Middle frontal gyrus (tissue), 1 donor: ENCODE results near the gene IL36B.
"Not testable (repeated sequence)": the region's sequence is repeated elsewhere in the genome, so short reads cannot be mapped to it uniquely, and the experiment has no call there.

Source experiments
- DNase-seq: peaks from one replicate; pipeline ENCODE4 v3.0.0-alpha.2; 2015; ENCODE audit warnings: low spot score; ENCODE audit errors: extremely low spot score

The IL36B gene

GRCh38 chr2:113052396-113052917 lies at the start of gene IL36B:
Gene IL36B (minus strand): TSS chr2:113052867.
- DNase-seq = no peak

GRCh38 chr2:113102133-113102532 lies 49.5 kb upstream of the IL36B start:
- no peak for DNase-seq

- no peak for DNase-seq
Measured at GRCh38 chr2:113098532-113098931, 45.9 kb upstream of the IL36B start.

GRCh38 chr2:113098041-113098440 lies 45.4 kb upstream of the IL36B start:
- DNase-seq = no peak

- not testable (repeated sequence) for DNase-seq
Measured at GRCh38 chr2:113096842-113097618, 44.4 kb upstream of the IL36B start.

GRCh38 chr2:113096306-113096705 lies 43.6 kb upstream of the IL36B start:
- not testable (repeated sequence) for DNase-seq

GRCh38 chr2:113093613-113093977 lies 40.9 kb upstream of the IL36B start:
- DNase-seq = no peak

- DNase-seq = no peak
Measured at GRCh38 chr2:113092864-113093612, 40.4 kb upstream of the IL36B start.

GRCh38 chr2:113091231-113091896 lies 38.7 kb upstream of the IL36B start:
- no peak for DNase-seq

GRCh38 chr2:113089916-113090315 lies 37.2 kb upstream of the IL36B start:
- no peak for DNase-seq

- no peak for DNase-seq
Measured at GRCh38 chr2:113088213-113088992, 35.7 kb upstream of the IL36B start.

- DNase-seq = no peak
Measured at GRCh38 chr2:113085542-113085941, 32.9 kb upstream of the IL36B start.

GRCh38 chr2:113084249-113085000 lies 31.8 kb upstream of the IL36B start:
- DNase-seq = no peak

GRCh38 chr2:113083296-113083695 lies 30.6 kb upstream of the IL36B start:
- DNase-seq = no peak

- DNase-seq = no peak
Measured at GRCh38 chr2:113081488-113082210, 29.0 kb upstream of the IL36B start.

- DNase-seq = no peak
Measured at GRCh38 chr2:113080134-113080533, 27.5 kb upstream of the IL36B start.

- no peak for DNase-seq
Measured at GRCh38 chr2:113079131-113079530, 26.5 kb upstream of the IL36B start.

GRCh38 chr2:113078350-113078839 lies 25.7 kb upstream of the IL36B start:
- no peak for DNase-seq

GRCh38 chr2:113077921-113078320 lies 25.3 kb upstream of the IL36B start:
- no peak for DNase-seq
